ENCODE data around the gene PDCL2. TPM values are rescaled to one million over a fixed set of nuclear protein-coding genes. Genes with fewer than 3 reads are reported as not detected.

PDCL2 gene
- total and polyA plus RNA-seq, 9 of the 15 experiments (the other 6 are each of a cell fraction or from before 2014, with no cell fraction given) = 0.62 to 2.5 (median 1.2) TPM

DNA sequence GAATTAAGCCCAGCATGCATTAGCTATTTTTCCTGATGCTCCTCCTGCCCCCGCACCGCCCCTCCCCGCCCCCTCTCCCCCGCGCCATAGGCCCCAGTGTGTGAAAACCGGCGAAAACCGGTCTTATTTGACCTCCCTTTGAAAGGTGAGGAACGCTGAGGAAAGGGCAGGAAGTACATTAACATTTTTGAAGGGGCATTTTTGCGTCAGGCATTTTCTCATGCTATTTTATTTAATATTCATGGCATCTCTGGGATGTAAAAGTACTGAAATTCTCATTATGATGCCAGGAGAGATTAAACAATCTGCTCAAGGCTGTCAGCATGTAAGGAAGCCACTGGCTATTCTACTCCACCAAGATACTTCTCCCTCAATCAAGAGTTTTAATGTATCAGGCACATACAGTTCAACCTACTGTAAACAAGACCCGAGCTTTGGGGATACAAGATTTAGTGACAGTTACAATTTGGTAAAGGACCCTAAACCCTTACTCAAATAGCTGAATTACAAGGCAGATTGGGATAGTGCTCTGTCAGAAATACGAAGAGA lies 45.3 kb upstream of the PDCL2 start:
- Histone ChIP-seq H4K20me1 (replicated peaks; ENCODE audit: control insufficient read depth, insufficient read depth, low read length) (no peaks in the 10 kb centered on the region), H3K27me3 (ENCODE audit: control insufficient read depth in 2 of 2, insufficient read depth in 2 of 2, low read length in 2 of 2) (no peaks in the 10 kb centered on the region), H3K4me2 (ENCODE audit: insufficient read depth, low read length) (peak overlapping the region; percentile 94), H3K79me2 (ENCODE audit: control insufficient read depth, insufficient read depth, low read length) (peaks cover 48% of the 10 kb centered on the region), H3K9ac (ENCODE audit: insufficient read depth in 1 of 2, low read depth in 2 of 2, low read length in 2 of 2) (peak overlapping the region in 1 of 2 experiments; percentile 82; a peak in 2 of 4 replicates), H2AFZ (ENCODE audit: low read depth, low read length) (peak overlapping the region; percentile 95), H3K4me1 (replicated peaks in 1 of 2; ENCODE audit: control insufficient read depth in 2 of 2, insufficient read depth in 2 of 2, low read length in 2 of 2) (peaks cover 12 to 20% of the 10 kb centered on the region in 2 experiments), H3K27ac (ENCODE audit: extremely low read depth, low read depth, low read length) (peak overlapping the region; percentile 96), H3K4me3 (no peak overlapping the region), H3K9me1 (ENCODE audit: control insufficient read depth, insufficient read depth, low read length) (no peaks in the 10 kb centered on the region), H3K36me3 (ENCODE audit: control insufficient read depth, insufficient read depth, low read length) (peaks cover 15% of the 10 kb centered on the region; the same call in 2 of the 3 replicates), H3K9me3 (replicated peaks; ENCODE audit: control insufficient read depth, insufficient read depth, low read depth, low read length) (no peaks in the 10 kb centered on the region)
- 1% methylated on average over 12 of the region's 12 CpGs for WGBS (ENCODE audit: insufficient coverage, low coverage, missing lambda C conversion rate)
- intact Hi-C loops (cut with micrococcal nuclease) (loop anchor here (5.0 to 10.0 kb wide), 3 partner anchors 90 to 293 kb away; partner anchors contain the start of genes CLOCK and SRD5A3), in situ Hi-C loops (cut with MboI) (no loop called here)
- ChIA-PET CTCF (ENCODE audit: low intra/inter-chr PET ratio) (interaction anchor here (0.6 to 0.7 kb wide), 2 partner anchors 61 to 62 kb away, joined by 3 read pairs; no protein-coding TSS in a partner anchor), POLR2A (interaction anchor here (1.0 to 1.7 kb wide), 3 partner anchors 20 to 94 kb away, joined by 3 to 4 read pairs (median 4); no protein-coding TSS in a partner anchor)
- TSS peak; percentile 80 for BruUV-seq (replicated peaks)
- FAIRE-seq (no peak), DNase-seq (ENCODE audit: extremely low read depth in 1 of 4, low spot score in 3 of 4) (peak; percentile 46 to 88 (median 62)), ATAC-seq (peak; percentile 27)
- peak; percentile 34; the same call in 1 of the 2 replicates for TF ChIP-seq MYC (IDR thresholded peaks at IDR 0.05; ENCODE audit: low read depth, low read length)
- no peak for TF ChIP-seq MYC (CRISPR knock-in tag; IDR thresholded peaks at IDR 0.05; ENCODE audit: borderline replicate concordance, low read depth)
- TF ChIP-seq, protein P1, sequence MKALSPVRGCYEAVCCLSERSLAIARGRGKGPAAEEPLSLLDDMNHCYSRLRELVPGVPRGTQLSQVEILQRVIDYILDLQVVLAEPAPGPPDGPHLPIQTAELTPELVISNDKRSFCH (CRISPR knock-in tag; IDR thresholded peaks at IDR 0.05) = no peak
- TF ChIP-seq, protein P1 (tag; IDR thresholded peaks at IDR 0.05) = peak; percentile 58; the same call in 1 of the 2 replicates
- TF ChIP-seq ZNF584 (CRISPR knock-in tag; IDR thresholded peaks at IDR 0.05; ENCODE audit: low read depth) = peak; percentile 48; the same call in 1 of the 2 replicates
- TF ChIP-seq, protein P2, sequence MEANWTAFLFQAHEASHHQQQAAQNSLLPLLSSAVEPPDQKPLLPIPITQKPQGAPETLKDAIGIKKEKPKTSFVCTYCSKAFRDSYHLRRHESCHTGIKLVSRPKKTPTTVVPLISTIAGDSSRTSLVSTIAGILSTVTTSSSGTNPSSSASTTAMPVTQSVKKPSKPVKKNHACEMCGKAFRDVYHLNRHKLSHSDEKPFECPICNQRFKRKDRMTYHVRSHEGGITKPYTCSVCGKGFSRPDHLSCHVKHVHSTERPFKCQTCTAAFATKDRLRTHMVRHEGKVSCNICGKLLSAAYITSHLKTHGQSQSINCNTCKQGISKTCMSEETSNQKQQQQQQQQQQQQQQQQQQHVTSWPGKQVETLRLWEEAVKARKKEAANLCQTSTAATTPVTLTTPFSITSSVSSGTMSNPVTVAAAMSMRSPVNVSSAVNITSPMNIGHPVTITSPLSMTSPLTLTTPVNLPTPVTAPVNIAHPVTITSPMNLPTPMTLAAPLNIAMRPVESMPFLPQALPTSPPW (CRISPR knock-in tag; IDR thresholded peaks at IDR 0.05) = peak; percentile 97
- no peak for TF ChIP-seq ZNF830 (CRISPR knock-in tag; IDR thresholded peaks at IDR 0.05)
- no peak for TF ChIP-seq BCL6 (CRISPR knock-in tag; IDR thresholded peaks at IDR 0.05)
- TF ChIP-seq ILF3 (IDR thresholded peaks at IDR 0.05; ENCODE audit: borderline replicate concordance) = no peak
- TF ChIP-seq, protein P3, sequence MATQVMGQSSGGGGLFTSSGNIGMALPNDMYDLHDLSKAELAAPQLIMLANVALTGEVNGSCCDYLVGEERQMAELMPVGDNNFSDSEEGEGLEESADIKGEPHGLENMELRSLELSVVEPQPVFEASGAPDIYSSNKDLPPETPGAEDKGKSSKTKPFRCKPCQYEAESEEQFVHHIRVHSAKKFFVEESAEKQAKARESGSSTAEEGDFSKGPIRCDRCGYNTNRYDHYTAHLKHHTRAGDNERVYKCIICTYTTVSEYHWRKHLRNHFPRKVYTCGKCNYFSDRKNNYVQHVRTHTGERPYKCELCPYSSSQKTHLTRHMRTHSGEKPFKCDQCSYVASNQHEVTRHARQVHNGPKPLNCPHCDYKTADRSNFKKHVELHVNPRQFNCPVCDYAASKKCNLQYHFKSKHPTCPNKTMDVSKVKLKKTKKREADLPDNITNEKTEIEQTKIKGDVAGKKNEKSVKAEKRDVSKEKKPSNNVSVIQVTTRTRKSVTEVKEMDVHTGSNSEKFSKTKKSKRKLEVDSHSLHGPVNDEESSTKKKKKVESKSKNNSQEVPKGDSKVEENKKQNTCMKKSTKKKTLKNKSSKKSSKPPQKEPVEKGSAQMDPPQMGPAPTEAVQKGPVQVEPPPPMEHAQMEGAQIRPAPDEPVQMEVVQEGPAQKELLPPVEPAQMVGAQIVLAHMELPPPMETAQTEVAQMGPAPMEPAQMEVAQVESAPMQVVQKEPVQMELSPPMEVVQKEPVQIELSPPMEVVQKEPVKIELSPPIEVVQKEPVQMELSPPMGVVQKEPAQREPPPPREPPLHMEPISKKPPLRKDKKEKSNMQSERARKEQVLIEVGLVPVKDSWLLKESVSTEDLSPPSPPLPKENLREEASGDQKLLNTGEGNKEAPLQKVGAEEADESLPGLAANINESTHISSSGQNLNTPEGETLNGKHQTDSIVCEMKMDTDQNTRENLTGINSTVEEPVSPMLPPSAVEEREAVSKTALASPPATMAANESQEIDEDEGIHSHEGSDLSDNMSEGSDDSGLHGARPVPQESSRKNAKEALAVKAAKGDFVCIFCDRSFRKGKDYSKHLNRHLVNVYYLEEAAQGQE (IDR thresholded peaks at IDR 0.05; ENCODE audit: borderline replicate concordance) = peak; percentile 96
- TF ChIP-seq, protein P3 (CRISPR knock-in tag; IDR thresholded peaks at IDR 0.05; ENCODE audit: low read depth) = no peak
- TF ChIP-seq L3MBTL2 (IDR thresholded peaks at IDR 0.05) = 0 out of 2 replicates have a peak, but pooled peaks have one; percentile 17
- TF ChIP-seq LEF1 (IDR thresholded peaks at IDR 0.05) = peak; percentile 61

All from K562 (cell line).